NK-92 treated with Interleukin-12 subunit alpha and Interleukin-12 subunit beta, amount 100 ng/mL, for 24 hours (cell line): ENCODE measurements around the gene CADM1.
A peak's percentile ranks its signal among the peaks of the same experiment; 100 is the strongest.

ENCODE experiments used
- DNase-seq: peaks from one replicate; lab custom pipeline; 2025; lab: John Stamatoyannopoulos, UW

Gene CADM1

GRCh38 chr11:115207166-115207591 lies 297.0 kb downstream of the CADM1 start:
- no peak for DNase-seq

GRCh38 chr11:115206365-115207022 lies 297.7 kb downstream of the CADM1 start:
- no peak for DNase-seq

DNA sequence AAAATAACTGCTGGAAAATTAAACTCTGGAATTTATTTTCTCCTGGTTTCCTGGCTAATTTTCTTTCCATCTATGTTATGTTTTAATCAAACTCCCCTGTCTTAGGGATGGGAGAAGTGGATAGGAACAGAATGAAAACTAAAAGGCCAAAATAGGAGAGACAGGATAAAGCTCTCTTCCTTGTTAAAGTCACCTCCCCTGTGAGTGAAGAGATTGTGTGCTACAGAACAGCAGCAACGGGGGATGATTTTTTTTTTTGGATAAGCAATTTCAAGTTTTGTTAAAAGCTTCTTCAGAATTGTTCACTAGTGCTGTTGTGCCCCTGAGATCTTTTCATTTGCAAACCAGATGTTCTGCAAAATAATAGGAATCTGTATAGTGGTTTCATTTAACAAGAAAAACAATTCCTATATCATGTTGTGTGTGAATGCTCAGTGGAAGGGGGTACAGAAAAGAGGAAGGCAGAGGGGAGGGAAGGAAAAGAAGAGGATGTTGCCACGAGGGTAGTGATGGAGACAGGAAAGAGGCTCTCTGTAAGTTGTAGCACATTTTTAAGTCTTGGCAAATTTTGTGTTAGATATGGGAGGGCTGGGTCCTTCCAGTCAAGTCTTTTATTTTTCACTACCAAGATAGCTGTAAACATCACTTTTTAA lies 301.2 kb downstream of the CADM1 start:
- no peak for DNase-seq

DNA sequence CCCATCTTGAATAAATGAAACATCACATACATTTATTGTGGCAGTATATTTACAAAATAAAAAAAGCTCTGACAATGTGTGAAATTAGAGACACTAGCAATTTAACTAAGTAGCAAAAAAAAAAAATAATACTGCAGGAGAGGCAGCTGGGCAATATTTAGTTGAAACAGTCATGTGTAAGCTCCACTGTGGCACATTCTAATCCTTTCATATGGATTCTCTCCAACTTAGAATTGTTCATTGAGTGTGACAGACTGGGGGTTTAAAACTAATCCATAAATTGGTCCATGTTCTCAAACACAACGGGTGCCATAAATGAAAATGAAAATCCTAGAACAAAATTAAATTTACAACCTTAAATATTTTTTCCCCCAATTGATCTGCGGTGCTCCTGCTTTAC lies 302.1 kb downstream of the CADM1 start:
- no peak for DNase-seq

DNA sequence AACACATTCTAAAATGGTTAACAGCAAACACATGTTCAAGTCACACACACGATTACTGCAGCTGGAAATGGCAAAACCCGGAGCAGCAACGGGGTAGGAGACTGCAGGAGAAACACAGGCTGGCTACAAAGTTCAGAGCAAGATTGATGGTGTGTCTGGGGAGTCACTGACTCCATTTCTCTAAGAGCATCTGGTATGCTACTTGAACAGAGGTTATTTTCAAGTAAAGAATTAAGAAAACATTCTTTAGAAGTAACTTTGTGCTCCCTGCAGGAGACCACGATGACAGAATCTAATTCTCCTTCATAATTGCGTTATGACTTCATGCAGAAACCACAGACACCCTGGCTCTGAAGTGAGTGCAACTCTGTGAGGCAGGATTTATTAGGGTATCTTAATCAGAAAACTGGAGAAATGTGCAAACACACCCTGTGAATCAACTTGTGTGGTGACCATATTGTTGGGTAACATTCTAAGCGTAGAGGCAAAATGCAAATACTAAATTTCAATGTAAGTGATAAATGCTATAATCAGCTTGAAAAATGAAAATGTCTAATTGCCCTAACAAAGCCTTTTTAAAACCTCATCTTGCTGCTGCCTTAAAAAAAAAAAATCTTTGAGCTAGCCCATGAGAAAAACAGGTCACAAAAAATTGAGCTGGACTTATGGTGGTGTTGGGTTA lies 303.0 kb downstream of the CADM1 start:
- peak; percentile 14 for DNase-seq

GRCh38 chr11:115199481-115200069 lies 304.6 kb downstream of the CADM1 start:
- DNase-seq = no peak

DNA sequence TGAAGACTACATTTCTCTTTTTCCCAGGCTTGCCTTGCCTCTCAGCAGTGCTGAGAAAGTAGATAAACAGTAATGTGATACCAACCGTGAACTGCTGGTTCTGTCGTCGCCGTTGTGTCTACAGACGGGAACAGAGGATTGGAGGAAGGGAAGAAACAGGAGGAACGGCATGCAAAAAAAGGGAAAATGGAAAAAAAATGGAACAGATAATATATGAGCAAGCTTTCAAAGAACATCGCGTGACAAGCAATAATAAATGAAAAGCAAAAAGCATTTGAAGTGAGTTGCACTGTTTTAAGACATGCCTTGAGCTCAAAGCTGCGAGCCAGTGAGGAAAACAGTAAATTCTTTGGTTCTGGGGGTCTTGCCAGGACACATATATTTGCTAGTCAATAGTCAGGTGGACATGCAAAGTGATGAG lies 305.9 kb downstream of the CADM1 start:
- DNase-seq = no peak

DNA sequence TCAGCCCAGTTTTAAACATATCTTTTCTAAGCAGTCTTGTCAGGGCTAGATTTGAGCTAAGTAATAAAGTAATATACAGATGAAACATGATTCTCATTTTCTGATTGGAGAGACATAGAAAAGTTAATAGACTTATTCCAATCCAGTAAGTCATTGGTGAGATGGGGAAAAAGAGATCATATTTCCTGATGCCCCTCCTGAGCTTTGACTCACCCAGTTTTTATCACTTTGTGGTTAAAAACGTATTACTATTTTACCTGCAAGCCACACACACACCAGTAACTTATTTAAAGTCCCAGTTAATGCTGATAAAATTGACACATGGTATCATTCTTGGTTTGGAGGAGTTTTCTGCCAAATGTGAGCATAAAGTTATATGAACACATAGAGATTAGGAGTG lies 306.8 kb downstream of the CADM1 start:
- no peak for DNase-seq

DNA sequence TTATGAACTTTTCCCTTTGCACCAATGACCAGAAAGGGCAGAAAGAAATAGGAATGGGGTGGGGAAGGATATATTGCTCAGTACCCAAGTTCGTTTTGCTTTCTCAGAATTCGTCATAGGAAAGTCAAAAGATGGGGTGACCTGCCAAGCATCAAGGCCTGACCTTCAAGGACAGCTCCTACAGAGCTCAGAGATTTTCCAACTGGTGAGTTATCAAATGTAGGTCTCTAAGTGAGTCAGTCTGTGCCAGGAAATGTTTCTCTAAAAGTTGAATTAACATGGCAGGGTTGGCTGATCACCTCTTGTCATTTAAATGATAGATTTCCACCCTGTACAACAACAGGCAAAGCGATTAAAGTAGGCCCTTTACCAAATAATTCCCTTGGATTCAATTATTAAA lies 307.2 kb downstream of the CADM1 start:
- no peak for DNase-seq

DNA sequence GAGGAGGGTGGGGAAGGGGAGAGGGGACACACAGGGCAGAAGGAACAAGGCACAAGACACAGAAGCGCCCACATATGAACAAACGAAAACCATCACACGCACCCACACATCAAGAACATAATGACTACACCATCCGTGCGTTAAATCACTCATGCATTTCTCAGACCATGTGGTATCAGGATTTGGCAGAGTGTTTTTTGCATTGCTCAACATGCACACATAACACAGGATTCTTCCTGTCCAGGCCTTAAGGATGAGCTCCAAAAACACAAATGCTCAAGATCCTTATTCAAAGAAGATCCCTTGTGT lies 309.5 kb downstream of the CADM1 start:
- DNase-seq = no peak

- no peak for DNase-seq
These were observed 310.1 kb downstream of the CADM1 start for GRCh38 chr11:115193914-115194801.

- DNase-seq = no peak
These were observed 312.5 kb downstream of the CADM1 start for GRCh38 chr11:115191761-115192160.

GRCh38 chr11:115190196-115190595 lies 314.0 kb downstream of the CADM1 start:
- no peak for DNase-seq

- DNase-seq = no peak
These were observed 315.3 kb downstream of the CADM1 start for GRCh38 chr11:115188898-115189278.

GRCh38 chr11:115188188-115188897 lies 315.9 kb downstream of the CADM1 start:
- DNase-seq = no peak

DNA sequence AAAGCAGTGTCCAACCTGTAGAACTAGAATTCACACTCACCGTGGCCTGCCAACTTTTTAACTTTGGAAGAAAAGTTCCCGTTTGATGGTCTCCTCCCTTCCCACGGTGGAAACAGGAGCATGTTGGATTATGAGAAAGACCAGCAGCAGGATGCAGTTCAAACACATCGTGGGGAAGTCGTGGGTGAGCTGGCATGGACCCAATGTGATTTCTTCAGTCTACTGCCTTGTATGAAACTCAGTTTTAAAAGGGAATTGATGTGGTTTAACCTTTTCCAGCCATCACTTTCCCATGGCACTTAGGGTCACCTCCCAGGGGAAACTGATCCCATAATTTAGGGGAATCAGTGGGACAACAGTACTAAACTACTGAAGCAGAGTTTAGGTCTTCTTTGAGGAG lies 318.3 kb downstream of the CADM1 start:
- DNase-seq = no peak

DNA sequence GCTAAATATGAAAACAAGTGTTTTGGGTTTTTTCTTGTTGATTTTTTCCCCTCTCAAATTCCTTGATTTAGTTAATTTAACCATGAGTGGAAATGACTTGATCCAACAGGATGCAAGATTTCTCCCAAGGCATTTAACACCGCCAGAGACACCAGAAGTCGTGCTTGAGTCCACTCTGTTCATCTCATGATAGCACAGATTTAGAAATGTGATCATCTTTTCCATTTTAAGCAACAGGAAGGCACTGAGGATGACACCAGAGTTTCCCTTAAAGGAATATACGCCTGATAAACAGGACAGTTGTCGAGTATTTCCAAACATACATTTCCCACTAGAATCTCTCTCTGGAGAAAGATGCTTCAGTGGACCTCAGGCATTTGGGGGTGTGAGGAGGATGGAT lies 318.7 kb downstream of the CADM1 start:
- DNase-seq = no peak

- DNase-seq = no peak
These were observed 319.3 kb downstream of the CADM1 start for GRCh38 chr11:115184901-115185300.

DNA sequence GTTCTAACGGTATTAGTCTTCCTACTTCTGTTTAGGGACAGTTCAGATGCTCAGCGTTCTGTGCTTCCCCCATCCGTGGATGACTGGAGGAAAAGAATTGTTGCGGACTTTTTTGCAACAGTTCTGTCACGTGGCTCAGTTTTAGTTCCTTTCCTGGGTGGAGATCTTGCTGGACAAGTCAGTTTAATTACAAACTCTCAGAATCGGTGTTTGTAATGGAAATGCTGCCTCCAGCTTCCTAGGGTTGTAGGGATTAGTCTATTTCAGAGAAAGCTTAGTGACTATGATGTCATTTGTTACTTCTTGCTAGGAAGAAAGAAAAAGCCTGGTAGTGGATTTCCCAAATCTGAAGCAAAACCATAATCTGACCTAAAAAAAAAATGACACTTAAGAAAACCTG lies 320.4 kb downstream of the CADM1 start:
- no peak for DNase-seq

- no peak for DNase-seq
These were observed 321.1 kb downstream of the CADM1 start for GRCh38 chr11:115183136-115183535.

GRCh38 chr11:115182282-115182955 lies 321.8 kb downstream of the CADM1 start:
- no peak for DNase-seq
